GM18507 (cell line): ENCODE data around the gene MISP.

Experiments used
- DNase-seq: peaks from one replicate; pipeline ENCODE4 v3.0.0; 2011; ENCODE audit warnings: low read depth; ENCODE audit not compliant: insufficient read length; ENCODE audit errors: extremely low spot score
- FAIRE-seq: peaks from 2 replicates; lab custom pipeline; 2011; peaks lifted over from hg19 to GRCh38; lab: Jason Lieb, UNC

MISP gene

DNA sequence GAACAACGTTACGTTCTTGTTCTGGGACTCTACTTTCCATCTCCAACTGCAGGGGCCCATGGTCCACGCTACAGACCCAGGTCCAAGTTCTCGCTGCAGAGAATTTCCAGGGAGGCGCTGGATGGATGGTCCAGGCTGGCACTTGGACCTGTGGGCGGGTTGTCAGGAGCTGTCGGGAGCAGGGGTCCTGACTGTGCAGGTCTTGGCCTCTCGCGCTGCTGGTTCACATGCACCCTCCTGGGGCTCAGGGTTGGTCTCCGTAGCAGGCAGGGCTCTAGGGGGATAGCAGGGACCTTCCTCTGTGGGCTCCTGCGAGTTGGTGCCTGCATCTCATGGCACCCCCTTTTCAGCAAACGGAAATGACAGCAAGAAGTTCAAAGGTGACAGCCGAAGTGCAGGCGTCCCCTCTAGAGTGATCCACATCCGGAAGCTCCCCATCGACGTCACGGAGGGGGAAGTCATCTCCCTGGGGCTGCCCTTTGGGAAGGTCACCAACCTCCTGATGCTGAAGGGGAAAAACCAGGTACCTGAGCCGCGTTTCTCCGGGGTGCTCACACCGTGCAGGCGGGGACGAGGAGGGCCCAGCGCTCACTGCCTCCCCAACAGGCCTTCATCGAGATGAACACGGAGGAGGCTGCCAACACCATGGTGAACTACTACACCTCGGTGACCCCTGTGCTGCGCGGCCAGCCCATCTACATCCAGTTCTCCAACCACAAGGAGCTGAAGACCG, 52.9 kb downstream of the MISP start:
- DNase-seq, result no peak
- no peak for FAIRE-seq

DNA sequence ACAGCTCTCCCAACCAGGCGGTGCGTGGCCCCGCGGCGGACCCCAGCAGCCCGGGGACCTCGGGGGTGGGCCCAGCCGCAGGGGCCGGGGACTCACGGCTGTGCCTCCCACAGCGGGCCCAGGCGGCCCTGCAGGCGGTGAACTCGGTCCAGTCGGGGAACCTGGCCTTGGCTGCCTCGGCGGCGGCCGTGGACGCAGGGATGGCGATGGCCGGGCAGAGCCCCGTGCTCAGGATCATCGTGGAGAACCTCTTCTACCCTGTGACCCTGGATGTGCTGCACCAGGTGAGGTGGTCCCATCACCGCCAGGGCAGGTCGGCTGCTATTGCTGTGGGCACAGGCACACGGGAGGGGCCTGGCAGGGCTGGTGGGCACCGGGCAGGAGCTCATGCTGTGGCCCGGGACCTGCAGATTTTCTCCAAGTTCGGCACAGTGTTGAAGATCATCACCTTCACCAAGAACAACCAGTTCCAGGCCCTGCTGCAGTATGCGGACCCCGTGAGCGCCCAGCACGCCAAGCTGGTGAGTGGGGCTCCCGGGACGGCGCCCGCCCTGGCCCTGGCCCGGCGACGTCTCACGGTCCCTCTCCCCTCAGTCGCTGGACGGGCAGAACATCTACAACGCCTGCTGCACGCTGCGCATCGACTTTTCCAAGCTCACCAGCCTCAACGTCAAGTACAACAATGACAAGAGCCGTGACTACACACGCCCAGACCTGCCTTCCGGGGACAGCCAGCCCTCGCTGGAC, 53.7 kb downstream of the MISP start:
- DNase-seq, result no peak
- no peak for FAIRE-seq

DNA sequence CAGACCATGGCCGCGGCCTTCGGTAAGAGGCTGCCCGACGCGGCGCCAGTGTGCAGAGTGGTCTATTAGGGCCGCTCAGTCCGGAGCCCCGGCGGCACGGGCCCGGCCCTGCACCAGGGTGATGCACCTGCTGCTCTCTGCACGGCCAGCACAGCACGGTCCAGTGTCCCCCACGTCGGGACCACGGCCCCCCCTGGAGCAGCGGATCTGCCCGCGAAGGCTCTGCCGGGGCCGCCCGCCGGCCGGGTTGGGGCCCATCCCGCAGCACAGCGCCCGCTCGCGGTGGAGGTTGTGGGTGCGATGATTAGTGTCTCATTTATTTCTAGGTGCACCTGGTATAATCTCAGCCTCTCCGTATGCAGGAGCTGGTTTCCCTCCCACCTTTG, 54.2 kb downstream of the MISP start:
- DNase-seq (no peak), FAIRE-seq (no peak)

- no peak for DNase-seq
- no peak for FAIRE-seq
Measured at GRCh38 chr19:805600-806550, 55.0 kb downstream of the MISP start.

DNA sequence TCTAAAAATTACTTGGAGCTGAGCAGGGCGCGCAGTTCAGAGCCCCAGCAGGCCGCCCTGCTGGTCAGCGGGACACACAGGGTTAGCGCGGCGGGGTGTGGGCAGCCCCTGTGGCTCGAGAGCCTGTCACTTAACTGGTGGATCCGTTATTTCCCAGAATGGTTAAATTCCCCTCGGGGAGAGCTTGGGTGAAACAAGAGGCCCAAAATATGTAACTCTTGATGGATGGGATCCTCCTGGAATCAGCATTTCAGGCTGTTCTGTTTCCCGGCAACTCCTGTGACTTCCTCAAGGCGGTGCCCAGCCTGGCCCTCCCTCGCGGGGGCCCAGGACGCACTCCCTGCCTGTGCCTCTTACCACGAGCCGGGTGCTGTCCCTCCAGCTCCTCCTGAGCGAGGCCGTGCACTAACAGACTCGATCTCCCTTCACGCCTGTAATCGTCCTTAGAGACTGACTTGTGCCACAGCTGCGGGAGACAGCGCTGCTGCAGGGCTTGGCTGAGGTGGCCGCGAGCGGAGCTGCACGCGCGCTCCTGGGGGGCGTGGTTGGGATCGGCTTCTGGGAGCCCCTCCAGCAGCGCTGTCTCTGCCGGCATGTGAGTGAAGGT, 56.0 kb downstream of the MISP start:
- FAIRE-seq (no peak), DNase-seq (no peak)

DNA sequence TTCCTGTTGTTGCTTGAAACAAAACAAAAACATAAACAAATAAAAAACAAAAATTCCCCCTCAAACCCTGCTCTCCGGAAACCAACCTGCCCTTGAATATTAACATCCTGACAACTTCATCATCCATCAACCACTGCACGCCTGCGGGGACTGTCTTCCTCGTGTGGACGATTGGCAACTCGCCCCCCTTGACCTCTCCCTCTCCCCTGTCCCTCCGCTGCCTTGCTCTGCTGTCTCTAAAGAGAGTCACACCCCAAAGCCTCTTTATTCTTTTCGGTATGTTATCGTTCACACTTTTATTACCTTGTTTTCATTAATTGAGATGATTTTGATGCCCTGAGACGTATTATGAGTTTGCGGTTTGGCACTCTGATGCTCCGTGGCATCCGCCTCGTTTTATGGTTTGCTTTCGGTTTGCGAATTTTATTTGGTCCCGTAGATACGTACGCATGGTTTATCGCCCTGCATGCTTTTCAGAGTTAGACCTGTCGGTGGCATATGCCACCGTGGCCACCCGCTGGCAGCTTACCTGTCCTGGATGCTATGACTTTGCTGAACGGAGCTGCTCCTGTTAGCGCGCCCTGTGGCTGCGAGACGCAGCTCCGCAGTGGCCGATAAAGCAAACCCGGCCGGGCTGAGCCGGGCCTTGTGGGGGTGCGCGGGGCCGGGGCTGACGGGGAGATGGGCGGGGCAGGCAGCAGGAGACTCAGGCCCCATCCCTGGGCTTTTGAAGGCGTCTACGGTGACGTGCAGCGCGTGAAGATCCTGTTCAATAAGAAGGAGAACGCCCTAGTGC, 56.9 kb downstream of the MISP start:
- no peak for FAIRE-seq
- no peak for DNase-seq

DNA sequence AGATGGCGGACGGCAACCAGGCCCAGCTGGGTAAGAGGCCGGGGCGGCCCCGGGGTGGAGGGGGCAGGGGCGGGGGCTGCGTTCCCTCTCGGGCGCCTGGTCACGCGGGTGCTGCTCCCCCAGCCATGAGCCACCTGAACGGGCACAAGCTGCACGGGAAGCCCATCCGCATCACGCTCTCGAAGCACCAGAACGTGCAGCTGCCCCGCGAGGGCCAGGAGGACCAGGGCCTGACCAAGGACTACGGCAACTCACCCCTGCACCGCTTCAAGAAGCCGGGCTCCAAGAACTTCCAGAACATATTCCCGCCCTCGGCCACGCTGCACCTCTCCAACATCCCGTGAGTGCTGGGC, 57.5 kb downstream of the MISP start:
- no peak for FAIRE-seq

GRCh38 chr19:810077-810855, 59.4 kb downstream of the MISP start:
- no peak for DNase-seq
- no peak for FAIRE-seq

More for the DNA sequence above, 57.5 kb downstream of the MISP start:
- no peak for DNase-seq

DNA sequence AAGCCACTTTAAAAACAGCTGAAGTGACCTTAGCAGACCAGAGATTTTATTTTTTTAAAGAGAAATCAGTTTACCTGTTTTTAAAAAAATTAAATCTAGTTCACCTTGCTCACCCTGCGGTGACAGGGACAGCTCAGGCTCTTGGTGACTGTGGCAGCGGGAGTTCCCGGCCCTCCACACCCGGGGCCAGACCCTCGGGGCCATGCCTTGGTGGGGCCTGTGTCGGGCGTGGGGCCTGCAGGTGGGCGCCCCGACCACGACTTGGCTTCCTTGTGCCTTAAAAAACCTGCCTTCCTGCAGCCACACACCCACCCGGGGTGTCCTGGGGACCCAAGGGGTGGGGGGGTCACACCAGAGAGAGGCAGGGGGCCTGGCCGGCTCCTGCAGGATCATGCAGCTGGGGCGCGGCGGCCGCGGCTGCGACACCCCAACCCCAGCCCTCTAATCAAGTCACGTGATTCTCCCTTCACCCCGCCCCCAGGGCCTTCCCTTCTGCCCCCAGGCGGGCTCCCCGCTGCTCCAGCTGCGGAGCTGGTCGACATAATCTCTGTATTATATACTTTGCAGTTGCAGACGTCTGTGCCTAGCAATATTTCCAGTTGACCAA, 60.1 kb downstream of the MISP start:
- no peak for FAIRE-seq
- DNase-seq, result no peak

DNA sequence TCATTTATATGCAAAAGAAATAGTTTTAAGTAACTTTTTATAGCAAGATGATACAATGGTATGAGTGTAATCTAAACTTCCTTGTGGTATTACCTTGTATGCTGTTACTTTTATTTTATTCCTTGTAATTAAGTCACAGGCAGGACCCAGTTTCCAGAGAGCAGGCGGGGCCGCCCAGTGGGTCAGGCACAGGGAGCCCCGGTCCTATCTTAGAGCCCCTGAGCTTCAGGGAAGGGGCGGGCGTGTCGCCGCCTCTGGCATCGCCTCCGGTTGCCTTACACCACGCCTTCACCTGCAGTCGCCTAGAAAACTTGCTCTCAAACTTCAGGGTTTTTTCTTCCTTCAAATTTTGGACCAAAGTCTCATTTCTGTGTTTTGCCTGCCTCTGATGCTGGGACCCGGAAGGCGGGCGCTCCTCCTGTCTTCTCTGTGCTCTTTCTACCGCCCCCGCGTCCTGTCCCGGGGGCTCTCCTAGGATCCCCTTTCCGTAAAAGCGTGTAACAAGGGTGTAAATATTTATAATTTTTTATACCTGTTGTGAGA, 60.7 kb downstream of the MISP start:
- no peak for FAIRE-seq
- DNase-seq, result no peak

DNA sequence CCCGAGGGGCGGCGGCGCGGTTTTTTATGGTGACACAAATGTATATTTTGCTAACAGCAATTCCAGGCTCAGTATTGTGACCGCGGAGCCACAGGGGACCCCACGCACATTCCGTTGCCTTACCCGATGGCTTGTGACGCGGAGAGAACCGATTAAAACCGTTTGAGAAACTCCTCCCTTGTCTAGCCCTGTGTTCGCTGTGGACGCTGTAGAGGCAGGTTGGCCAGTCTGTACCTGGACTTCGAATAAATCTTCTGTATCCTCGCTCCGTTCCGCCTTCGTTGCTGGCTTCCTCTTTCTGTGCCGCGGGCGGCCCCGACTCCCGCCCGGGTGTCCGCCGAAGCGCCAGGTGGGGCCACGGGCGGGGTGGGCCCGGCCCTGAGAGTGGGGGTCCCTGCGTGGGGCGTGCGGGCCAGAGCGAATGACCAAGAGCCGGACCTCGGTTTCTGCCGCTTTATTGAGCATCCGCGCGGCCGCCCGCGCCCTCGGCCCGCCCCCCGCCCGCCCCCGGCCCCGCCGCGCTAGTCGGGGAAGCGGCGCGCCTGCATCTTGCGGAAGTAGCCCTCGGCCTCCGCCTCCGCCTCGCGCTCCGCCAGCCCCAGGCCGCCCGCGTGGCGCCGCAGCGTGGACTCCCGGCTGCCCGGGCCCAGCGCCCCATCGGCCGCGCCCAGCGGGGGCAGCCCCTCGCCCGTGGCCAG, 61.3 kb downstream of the MISP start:
- FAIRE-seq (no peak), DNase-seq (no peak)

DNA sequence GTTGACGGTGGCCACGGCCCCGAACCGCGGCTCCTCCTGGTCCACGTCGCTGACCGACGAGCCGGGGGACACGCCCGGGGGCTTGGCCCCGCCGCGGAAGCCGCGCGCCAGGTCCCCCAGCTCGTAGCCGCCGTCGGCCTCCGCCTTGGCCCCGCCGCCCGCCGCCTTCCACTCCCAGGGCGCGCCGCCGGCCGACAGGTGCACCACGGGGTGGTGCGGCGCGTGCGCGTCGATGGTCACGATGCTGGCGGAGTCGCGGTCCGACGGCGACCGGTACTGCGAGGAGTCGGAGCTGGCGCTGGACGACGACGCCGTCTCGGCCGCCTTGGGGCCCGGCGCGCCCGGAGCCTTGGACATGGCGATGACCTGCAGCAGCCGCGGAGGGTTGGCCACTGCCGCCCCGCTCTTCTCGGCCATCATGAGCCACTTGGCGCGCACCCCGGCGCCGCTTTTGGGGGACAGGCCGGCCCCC, 61.9 kb downstream of the MISP start:
- DNase-seq, result no peak
- FAIRE-seq, result no peak

- FAIRE-seq (no peak), DNase-seq (no peak)
Measured at GRCh38 chr19:813219-814151, 62.6 kb downstream of the MISP start.
